ENCODE measurements around the gene SEPTIN10.

The SEPTIN10 gene

DNA sequence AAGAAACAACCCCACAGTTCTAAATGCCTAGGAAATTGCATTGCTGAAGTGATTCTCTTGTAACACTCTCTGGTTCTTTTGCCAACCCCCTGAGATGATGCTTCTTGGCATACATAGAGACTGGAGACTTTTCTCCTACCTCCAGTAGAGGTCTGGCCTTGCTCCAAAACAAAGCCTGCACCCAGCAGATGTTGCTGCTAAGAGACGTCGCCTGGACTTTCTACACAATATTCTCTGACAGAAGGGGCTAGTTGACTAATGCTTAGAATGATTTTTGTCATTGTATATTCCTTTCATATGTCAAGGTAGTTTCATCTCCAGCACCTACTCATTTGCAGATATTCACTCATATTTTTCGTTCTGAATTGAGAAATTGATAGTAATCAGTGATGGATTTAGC lies 25.0 kb upstream of the SEPTIN10 start:
- H3K4me3 ChIP-seq (ENCODE audit: low read length) = no peak overlapping the region
- TF ChIP-seq, protein P1, sequence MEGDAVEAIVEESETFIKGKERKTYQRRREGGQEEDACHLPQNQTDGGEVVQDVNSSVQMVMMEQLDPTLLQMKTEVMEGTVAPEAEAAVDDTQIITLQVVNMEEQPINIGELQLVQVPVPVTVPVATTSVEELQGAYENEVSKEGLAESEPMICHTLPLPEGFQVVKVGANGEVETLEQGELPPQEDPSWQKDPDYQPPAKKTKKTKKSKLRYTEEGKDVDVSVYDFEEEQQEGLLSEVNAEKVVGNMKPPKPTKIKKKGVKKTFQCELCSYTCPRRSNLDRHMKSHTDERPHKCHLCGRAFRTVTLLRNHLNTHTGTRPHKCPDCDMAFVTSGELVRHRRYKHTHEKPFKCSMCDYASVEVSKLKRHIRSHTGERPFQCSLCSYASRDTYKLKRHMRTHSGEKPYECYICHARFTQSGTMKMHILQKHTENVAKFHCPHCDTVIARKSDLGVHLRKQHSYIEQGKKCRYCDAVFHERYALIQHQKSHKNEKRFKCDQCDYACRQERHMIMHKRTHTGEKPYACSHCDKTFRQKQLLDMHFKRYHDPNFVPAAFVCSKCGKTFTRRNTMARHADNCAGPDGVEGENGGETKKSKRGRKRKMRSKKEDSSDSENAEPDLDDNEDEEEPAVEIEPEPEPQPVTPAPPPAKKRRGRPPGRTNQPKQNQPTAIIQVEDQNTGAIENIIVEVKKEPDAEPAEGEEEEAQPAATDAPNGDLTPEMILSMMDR (IDR thresholded peaks at IDR 0.05; ENCODE audit: insufficient read depth, low read depth, low read length, missing control alignments) = no peak
- DNase-seq (ENCODE audit: low read depth) = no peak

DNA sequence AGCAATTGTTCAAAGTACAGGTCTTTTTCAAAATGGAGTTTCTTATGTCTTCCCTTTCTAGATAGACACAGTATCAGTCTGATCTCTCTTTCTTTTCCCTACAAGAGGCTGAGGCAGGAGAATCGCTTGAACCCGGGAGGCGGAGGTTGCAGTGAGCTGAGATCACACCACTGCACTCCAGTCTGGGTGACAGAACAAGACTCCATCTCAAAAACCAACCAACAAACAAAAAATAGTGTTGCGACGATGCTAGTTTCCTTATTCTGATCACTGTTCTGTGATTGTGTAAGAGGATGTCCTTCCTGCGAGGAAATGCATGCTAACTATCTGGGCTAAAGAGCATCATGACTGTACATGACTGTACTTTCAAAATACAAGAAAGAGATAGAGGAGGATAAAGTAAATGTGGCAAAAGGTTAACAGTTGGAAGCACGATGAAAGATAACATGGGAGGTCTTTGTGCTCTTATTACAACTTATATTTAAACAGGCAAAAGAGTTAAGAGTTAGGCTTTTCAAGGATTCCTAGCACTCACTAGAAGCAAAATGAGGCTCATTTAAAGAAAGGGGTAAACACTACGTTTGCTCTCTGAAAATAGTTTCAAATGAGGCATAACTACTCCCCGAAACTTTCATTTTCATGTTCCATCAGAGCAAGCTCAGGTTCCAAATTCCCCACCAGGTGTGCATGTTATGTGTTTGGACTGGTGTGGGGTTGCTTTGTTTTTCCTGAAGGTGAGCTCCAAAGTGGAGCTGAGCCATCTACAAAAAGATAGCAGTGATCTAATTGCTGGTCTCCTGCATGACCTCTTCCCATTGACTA lies 24.2 kb upstream of the SEPTIN10 start:
- TF ChIP-seq, protein P1 (IDR thresholded peaks at IDR 0.05; ENCODE audit: insufficient read depth, low read depth, low read length, missing control alignments) = no peak
- no peak overlapping the region for H3K4me3 ChIP-seq (ENCODE audit: low read length)
- DNase-seq (ENCODE audit: low read depth) = peak; percentile 73

DNA sequence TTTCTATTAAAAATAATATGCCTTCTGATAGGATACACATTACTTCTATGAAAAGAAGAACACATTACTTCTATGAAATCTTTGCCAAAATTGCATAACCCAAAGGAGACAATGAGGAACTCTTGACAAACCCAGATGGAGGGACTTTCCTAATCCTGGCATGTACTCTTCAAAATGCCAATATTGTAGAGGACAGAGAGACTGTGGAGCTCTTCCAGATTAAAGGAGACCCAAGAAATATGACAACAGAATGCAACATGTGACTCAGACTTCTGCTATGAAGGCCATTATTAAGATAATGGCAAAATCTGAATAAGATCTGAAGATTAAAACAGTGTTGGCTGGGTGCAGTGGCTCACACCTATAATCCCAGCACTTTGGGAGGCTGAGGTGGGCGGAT lies 22.6 kb upstream of the SEPTIN10 start:
- peak; percentile 39 for DNase-seq (ENCODE audit: low read depth)
- TF ChIP-seq, protein P1 (IDR thresholded peaks at IDR 0.05; ENCODE audit: insufficient read depth, low read depth, low read length, missing control alignments) = no peak
- H3K4me3 ChIP-seq (ENCODE audit: low read length) = no peak overlapping the region

DNA sequence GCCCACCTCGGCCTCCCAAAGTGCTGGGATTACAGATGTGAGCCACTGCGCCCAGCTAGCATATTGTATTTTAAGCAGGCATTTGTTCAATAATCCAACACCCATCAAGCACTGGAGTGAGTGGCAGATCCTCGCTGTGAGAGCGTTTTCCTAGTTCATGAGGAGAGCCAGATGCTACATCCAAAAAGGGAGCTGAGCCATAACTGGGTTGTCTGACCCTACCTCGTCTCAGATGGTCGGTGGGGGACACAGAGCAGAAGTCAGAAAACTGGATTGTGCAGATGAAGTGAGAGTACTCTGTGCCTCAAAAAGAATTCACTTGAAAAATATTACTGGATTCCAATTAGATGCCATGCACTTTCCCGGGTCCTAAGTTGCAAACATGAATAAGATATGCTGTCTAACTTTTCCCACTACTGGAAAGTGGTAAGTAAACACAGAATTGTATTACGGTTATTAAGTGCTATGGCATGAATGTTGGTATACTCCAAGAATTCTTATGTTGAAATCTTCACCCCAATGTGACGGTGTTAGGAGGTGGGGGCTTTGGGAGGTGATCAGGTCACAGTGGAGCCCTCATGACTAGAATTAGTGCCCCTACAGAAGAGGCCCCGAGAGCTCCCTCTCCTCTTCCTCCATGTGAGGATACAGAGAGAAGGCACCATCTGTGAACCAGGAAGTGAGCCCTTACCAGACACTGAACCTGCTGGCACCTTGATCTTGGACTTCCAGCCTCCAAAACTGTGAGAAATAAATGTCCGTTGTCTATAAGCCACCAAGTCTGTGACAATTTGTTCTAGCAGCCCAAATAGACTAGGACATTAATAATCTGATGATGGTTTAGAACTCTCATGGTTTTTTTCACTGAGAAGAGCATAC lies 21.9 kb upstream of the SEPTIN10 start:
- H3K4me3 ChIP-seq (ENCODE audit: low read length) = no peak overlapping the region
- TF ChIP-seq, protein P1 (IDR thresholded peaks at IDR 0.05; ENCODE audit: insufficient read depth, low read depth, low read length, missing control alignments) = no peak
- DNase-seq (ENCODE audit: low read depth) = no peak

GRCh38 chr2:109633284-109633961 lies 19.7 kb upstream of the SEPTIN10 start:
- DNase-seq (ENCODE audit: low read depth) = no peak
- no peak overlapping the region for H3K4me3 ChIP-seq (ENCODE audit: low read length)
- TF ChIP-seq, protein P1 (IDR thresholded peaks at IDR 0.05; ENCODE audit: insufficient read depth, low read depth, low read length, missing control alignments) = no peak

- TF ChIP-seq, protein P1 (IDR thresholded peaks at IDR 0.05; ENCODE audit: insufficient read depth, low read depth, low read length, missing control alignments) = no peak
- no peak for DNase-seq (ENCODE audit: low read depth)
- H3K4me3 ChIP-seq (ENCODE audit: low read length) = no peak overlapping the region
Observed at GRCh38 chr2:109632158-109632789, 18.5 kb upstream of the SEPTIN10 start.
